D721Med (cell line): ENCODE results near the gene SGCA.

ENCODE experiments used
- DNase-seq: peaks from one replicate; pipeline ENCODE4 v3.0.0; 2011; ENCODE audit warnings: low spot score; ENCODE audit not compliant: insufficient read length
- FAIRE-seq: peaks from 2 replicates; lab custom pipeline; 2011; peaks lifted over from hg19 to GRCh38; lab: Jason Lieb, UNC
- TF ChIP-seq, protein P1 (sequence below): IDR thresholded peaks from 2 replicates; pipeline ENCODE4 v1.5.1; 2012; ENCODE audit warnings: mild to moderate bottlenecking, control low read depth; ENCODE audit not compliant: insufficient read depth; ENCODE audit errors: missing control alignments

Gene SGCA

DNA sequence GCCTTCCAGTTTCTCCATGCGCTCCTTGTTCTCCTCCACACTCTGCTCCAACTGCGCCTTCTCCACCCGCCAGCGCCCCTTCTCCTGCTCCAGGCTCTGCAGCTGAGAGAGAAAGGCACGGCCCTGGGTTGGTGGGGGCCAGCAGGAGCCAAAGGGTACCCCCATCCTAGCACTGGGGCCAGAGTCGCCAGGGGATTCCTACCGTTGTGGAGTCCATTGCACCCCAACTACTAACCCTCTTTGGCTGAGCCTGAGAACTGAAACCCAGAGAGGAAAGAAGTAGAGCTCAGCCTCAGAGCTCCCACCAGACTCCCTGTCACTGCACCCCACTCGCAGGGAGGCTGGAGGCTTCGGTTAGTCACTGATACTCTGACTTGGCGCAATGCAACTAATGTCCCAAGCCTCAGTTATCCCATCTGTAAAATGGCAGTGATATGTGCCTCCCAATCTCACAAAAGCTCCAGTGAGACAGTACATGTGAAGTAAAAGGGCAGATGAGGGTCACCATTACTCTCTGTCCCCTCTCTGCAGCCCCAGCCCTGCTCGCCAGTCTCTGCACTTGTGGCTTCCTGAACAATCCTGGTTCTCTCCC lies 29.6 kb upstream of the SGCA start:
- DNase-seq: no peak
- TF ChIP-seq, protein P1, sequence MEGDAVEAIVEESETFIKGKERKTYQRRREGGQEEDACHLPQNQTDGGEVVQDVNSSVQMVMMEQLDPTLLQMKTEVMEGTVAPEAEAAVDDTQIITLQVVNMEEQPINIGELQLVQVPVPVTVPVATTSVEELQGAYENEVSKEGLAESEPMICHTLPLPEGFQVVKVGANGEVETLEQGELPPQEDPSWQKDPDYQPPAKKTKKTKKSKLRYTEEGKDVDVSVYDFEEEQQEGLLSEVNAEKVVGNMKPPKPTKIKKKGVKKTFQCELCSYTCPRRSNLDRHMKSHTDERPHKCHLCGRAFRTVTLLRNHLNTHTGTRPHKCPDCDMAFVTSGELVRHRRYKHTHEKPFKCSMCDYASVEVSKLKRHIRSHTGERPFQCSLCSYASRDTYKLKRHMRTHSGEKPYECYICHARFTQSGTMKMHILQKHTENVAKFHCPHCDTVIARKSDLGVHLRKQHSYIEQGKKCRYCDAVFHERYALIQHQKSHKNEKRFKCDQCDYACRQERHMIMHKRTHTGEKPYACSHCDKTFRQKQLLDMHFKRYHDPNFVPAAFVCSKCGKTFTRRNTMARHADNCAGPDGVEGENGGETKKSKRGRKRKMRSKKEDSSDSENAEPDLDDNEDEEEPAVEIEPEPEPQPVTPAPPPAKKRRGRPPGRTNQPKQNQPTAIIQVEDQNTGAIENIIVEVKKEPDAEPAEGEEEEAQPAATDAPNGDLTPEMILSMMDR: no peak
- no peak for FAIRE-seq

DNA sequence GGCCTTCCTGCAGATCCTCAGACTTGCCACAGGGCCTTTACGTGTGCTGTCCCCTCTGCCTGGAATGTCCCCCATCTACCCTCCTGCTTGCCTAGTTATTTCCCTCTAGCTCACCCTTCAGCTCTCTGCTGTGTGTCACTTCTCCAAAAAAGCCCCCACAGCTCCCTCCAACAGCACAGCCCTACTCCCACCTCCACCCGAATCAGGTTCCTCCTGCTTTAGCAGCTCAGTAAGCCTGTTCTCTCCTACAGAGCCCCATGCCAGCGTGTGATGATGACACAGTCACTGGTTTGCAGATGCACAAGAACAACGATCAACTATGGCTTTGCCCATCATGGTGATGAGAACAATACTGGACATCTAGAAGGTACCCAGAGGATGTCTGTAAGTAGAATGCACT lies 28.8 kb upstream of the SGCA start:
- no peak for DNase-seq
- no peak for FAIRE-seq
- TF ChIP-seq, protein P1: no peak

DNA sequence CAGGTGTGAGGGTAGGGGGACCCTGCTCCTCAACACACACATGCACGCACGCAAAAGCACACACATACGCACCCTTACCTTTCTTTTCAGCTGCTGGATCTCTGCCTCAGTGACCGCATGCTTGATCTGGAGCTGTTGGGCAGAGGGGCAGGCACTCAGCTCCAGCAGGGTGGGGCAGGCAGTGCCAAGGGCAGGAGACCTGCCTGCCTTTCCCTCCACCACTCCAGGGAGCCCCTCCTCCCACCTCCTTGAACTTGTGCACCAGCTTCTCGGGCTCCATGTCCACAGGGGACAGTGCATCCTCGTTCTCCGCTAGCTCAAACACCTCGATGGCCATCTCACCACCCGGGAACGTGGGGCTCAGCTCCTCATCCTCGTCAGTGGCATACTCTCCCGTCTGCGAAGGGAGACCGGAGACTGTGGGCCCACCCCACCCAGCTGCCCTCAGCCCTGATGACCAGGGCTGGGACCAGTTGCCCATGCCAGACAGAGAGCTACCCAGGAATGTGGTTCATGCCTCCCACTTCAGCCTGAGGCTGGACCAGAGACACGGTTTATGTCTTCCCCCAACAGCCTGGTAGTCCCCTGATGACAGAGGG lies 26.5 kb upstream of the SGCA start:
- DNase-seq (no peak), FAIRE-seq (no peak)
- TF ChIP-seq, protein P1: no peak

DNA sequence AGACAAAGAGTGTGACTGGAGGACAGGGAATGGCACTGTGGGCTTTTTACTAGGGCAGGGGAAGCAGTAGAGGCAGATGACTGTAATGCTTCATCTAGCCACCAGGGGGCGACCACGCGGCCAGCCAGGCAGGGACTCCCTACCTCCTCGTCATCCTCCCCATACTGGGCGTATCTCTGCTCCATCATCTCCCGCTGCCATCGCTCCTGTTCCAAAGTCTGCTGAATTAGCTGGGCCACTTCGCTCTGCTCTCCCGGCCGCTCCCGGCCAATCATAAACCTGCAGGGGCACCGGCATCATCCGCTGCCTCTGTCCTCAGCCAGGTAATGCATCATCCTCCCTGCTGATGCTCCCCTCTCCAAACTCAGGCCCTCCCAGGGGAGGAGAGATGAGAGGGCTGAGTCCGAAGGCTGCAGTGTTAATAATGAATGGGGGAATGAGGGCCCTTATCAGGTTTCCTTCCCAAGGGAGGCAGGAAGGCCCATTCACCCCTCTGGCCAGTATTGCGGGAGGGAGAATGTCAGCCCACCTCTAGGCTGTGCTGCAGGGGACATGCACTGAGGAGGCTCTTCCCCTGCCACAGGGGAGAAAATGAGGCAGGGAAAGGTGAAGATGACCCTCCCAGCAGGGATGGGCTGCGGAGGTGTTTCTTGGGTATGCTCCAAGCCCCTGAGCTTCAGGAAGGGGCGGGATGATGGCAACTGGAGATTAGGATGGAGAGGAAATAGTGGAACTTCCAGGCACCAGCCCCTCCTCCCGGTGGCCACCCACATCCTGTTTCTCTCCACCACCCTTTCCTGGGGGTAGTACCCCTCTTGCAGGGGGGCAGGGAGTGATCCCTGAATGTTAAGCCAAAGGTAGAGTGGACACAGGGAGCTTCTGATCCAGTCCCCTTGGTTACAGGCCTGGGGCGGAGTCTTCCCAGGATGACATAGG lies 25.6 kb upstream of the SGCA start:
- FAIRE-seq (no peak), DNase-seq (peak; percentile 94)
- TF ChIP-seq, protein P1: peak; percentile 90

DNA sequence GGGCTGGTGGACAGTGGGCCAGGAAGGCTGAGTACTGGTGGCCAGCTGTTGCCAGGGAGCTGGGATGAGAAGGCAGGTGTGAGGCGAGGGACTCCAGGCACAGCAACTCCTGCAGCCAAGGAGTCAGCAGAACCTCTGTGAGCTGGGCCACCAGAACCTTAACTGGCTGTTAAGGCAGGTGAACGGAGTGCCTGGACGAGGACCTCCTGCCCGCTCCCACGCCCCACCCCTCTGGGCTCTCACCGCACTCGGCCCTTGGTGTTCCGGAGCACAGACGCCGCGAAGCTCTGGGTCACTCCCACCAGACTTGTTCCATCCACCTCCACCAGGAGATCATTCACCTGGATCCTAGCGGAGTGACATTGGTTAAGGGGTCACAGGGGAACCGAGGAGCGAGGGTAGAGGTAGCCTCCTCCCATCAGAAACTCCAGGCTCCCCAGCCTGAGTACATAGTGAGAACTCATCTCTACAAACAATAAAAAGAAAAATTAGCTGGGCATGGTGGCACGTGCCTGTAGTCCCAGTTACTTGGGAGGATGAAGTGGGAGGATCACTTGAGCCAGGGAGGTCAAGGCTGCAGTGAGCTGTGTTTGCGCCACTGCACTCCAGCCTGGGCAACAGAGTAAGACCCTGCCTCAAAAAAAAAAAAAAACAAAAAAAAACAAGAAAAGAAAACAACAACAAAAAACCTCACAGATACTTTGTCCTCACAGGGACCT lies 24.6 kb upstream of the SGCA start:
- FAIRE-seq: no peak
- DNase-seq: no peak
- TF ChIP-seq, protein P1: no peak

DNA sequence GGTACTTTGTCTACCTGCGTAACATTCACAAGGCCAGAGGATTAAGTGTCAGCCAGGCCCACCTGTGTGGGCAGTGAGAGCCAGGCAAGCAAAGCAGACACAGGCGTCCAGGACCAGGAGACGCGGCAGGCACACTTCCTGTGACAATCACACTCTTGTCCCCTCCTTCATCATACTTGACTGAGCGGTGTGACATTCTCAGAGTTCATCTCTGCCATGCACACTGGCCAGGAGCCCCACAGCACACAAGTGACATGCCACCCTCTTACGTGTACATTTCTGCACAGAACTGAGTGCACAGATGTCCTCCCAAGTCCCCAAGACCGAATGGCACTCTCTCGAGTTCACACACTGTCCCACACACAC lies 24.1 kb upstream of the SGCA start:
- DNase-seq: no peak
- no peak for FAIRE-seq
- TF ChIP-seq, protein P1: no peak
